ENCODE results near the gene TMCC3. TPM values are rescaled to one million over a fixed set of nuclear protein-coding genes. Genes with fewer than 3 reads are reported as not detected.

The TMCC3 gene
- total RNA-seq, 1 experiment from 2014 or later = 0.92 TPM

DNA sequence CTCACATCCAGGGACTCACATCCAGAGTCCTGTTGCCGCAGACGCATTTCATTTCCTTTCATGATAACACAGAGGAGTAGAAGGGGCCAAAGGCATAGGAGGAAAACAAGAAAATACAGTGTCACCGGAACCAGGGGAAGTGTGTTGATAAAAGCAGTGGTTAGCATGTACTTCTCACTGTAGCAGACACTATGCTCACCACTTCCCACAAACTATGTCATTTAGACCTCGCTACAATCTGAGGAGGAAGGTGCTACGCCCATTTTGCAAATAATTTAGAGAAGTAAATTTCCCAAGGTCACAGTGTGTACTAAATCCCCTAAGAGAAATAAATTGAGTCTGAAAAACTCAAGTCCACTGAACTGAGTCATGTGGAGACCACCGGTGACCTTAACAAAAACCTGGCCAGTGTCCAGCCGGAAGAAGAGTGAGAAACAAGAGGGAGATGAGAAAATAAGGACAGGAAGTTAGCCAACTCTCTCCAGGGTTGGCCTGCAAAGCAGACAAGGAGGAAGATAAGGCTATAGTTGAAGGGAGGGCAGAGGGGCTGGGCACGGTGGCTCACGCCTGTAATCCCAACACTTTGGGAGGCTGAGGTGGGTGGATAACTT, 25.8 kb upstream of the TMCC3 start:
- H3K4me3 ChIP-seq (ENCODE audit: low read depth in 2 of 2, low read length in 2 of 2) = no peak overlapping the region
- CTCF ChIA-PET = no interaction called here
- no peaks in the 10 kb centered on the region for H3K36me3 ChIP-seq (ENCODE audit: control insufficient read depth, insufficient read depth, low read length)
- no peak for TF ChIP-seq SIN3A (IDR thresholded peaks at IDR 0.05; ENCODE audit: borderline replicate concordance, insufficient read depth, low read depth, low read length)
- TF ChIP-seq, protein P1, sequence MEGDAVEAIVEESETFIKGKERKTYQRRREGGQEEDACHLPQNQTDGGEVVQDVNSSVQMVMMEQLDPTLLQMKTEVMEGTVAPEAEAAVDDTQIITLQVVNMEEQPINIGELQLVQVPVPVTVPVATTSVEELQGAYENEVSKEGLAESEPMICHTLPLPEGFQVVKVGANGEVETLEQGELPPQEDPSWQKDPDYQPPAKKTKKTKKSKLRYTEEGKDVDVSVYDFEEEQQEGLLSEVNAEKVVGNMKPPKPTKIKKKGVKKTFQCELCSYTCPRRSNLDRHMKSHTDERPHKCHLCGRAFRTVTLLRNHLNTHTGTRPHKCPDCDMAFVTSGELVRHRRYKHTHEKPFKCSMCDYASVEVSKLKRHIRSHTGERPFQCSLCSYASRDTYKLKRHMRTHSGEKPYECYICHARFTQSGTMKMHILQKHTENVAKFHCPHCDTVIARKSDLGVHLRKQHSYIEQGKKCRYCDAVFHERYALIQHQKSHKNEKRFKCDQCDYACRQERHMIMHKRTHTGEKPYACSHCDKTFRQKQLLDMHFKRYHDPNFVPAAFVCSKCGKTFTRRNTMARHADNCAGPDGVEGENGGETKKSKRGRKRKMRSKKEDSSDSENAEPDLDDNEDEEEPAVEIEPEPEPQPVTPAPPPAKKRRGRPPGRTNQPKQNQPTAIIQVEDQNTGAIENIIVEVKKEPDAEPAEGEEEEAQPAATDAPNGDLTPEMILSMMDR (IDR thresholded peaks at IDR 0.05) = no peak
- TF ChIP-seq POLR2AphosphoS5 (IDR thresholded peaks at IDR 0.05; ENCODE audit: low read depth, low read length) = no peak
- TF ChIP-seq TCF7L2 (IDR thresholded peaks at IDR 0.05; ENCODE audit: low read depth, low read length) = no peak
- TF ChIP-seq, protein P2, sequence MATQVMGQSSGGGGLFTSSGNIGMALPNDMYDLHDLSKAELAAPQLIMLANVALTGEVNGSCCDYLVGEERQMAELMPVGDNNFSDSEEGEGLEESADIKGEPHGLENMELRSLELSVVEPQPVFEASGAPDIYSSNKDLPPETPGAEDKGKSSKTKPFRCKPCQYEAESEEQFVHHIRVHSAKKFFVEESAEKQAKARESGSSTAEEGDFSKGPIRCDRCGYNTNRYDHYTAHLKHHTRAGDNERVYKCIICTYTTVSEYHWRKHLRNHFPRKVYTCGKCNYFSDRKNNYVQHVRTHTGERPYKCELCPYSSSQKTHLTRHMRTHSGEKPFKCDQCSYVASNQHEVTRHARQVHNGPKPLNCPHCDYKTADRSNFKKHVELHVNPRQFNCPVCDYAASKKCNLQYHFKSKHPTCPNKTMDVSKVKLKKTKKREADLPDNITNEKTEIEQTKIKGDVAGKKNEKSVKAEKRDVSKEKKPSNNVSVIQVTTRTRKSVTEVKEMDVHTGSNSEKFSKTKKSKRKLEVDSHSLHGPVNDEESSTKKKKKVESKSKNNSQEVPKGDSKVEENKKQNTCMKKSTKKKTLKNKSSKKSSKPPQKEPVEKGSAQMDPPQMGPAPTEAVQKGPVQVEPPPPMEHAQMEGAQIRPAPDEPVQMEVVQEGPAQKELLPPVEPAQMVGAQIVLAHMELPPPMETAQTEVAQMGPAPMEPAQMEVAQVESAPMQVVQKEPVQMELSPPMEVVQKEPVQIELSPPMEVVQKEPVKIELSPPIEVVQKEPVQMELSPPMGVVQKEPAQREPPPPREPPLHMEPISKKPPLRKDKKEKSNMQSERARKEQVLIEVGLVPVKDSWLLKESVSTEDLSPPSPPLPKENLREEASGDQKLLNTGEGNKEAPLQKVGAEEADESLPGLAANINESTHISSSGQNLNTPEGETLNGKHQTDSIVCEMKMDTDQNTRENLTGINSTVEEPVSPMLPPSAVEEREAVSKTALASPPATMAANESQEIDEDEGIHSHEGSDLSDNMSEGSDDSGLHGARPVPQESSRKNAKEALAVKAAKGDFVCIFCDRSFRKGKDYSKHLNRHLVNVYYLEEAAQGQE (IDR thresholded peaks at IDR 0.05; ENCODE audit: insufficient read depth in 1 of 2, low read depth in 2 of 2, low read length in 1 of 2) = no peak
- in situ Hi-C loops (cut with HindIII; ENCODE audit: low pct_unique_long_range_greater_than_20kb, low sequenced_read_pairs) (no loop called here), intact Hi-C loops (cut with micrococcal nuclease; ENCODE audit: unreplicated experiment) (no loop called here)
- POLR2A ChIA-PET = no interaction called here
- ATAC-seq = no peak
- H3K9me3 ChIP-seq (ENCODE audit: control insufficient read depth, insufficient read depth, low read depth, low read length) = no peaks in the 10 kb centered on the region
- BruUV-seq (replicated peaks) = no TSS peak
- H3K27me3 ChIP-seq (ENCODE audit: control insufficient read depth, insufficient read depth, low read length) = 0 out of 2 replicates have a peak, but pooled peaks cover 8% of the 10 kb centered on the region
- no peaks in the 10 kb centered on the region for H3K4me1 ChIP-seq (ENCODE audit: control insufficient read depth, insufficient read depth, low read length)
- no peak overlapping the region for H3K27ac ChIP-seq (ENCODE audit: low read length)
- DNase-seq (ENCODE audit: low read depth, low spot score) = no peak

DNA sequence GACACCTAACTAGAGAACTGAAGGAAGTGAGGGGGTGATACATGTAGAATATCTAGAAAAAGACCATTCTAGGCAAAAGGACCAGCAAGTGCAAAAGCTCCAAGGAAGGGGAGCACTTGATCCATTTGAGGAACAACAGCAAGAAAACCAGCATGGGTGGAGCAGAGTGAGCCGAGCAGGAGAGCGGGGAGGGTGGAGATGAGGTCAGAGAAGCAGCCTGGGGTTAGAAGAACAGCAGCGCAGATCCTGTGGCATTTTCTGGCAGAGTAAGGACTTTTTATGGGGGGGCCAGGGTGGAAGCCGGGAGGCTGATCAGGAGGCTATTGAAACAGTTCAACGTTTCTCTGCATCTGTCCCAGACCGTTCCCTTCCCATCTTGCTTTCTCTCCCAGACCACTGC, 24.5 kb upstream of the TMCC3 start:
- CTCF ChIA-PET = no interaction called here
- Histone ChIP-seq H3K4me3 (ENCODE audit: low read depth in 2 of 2, low read length in 2 of 2) (no peak overlapping the region), H3K27me3 (ENCODE audit: control insufficient read depth, insufficient read depth, low read length) (0 out of 2 replicates have a peak, but pooled peaks cover 10% of the 10 kb centered on the region), H3K27ac (ENCODE audit: low read length) (no peak overlapping the region), H3K9me3 (ENCODE audit: control insufficient read depth, insufficient read depth, low read depth, low read length) (no peaks in the 10 kb centered on the region), H3K4me1 (ENCODE audit: control insufficient read depth, insufficient read depth, low read length) (no peaks in the 10 kb centered on the region), H3K36me3 (ENCODE audit: control insufficient read depth, insufficient read depth, low read length) (no peaks in the 10 kb centered on the region)
- POLR2A ChIA-PET = no interaction called here
- ATAC-seq (no peak), DNase-seq (ENCODE audit: low read depth, low spot score) (no peak)
- BruUV-seq (replicated peaks) = no TSS peak
- no peak for TF ChIP-seq SIN3A (IDR thresholded peaks at IDR 0.05; ENCODE audit: borderline replicate concordance, insufficient read depth, low read depth, low read length)
- no peak for TF ChIP-seq POLR2AphosphoS5 (IDR thresholded peaks at IDR 0.05; ENCODE audit: low read depth, low read length)
- TF ChIP-seq, protein P2 (IDR thresholded peaks at IDR 0.05; ENCODE audit: insufficient read depth in 1 of 2, low read depth in 2 of 2, low read length in 1 of 2) = no peak
- TF ChIP-seq, protein P1 (IDR thresholded peaks at IDR 0.05) = no peak
- TF ChIP-seq TCF7L2 (IDR thresholded peaks at IDR 0.05; ENCODE audit: low read depth, low read length) = no peak
- intact Hi-C loops (cut with micrococcal nuclease; ENCODE audit: unreplicated experiment) = no loop called here
- in situ Hi-C loops (cut with HindIII; ENCODE audit: low pct_unique_long_range_greater_than_20kb, low sequenced_read_pairs) = no loop called here

Data from Panc1 (cell line).